H1 (cell line): ENCODE data around the gene ASIC1. TPM values are rescaled to one million over a fixed set of nuclear protein-coding genes. Genes with fewer than 3 reads are reported as not detected.

Experiments used
- CTCF ChIA-PET: fragments of 300-600 bp; sonication (Branson Sonifier 250); formaldehyde crosslinking; loops from one replicate; lab custom pipeline; 2021; ENCODE audit not compliant: partially characterized antibody; lab: Charles Lee
- POLR2A ChIA-PET: fragments of 300-600 bp; sonication (Branson Sonifier 250); formaldehyde crosslinking; loops from one replicate; lab custom pipeline; 2021; ENCODE audit warnings: inconsistent platforms; ENCODE audit not compliant: partially characterized antibody; lab: Charles Lee
- DNase-seq, 2 experiments: peaks; one replicate each; pipeline versions ENCODE4 v3.0.0 to v3.0.0-alpha.2; 2010 to 2022; ENCODE audit warnings: low spot score in 2 of 2, low read depth in 1 of 2, mixed read lengths in 1 of 2
- FAIRE-seq: peaks from 2 replicates; lab custom pipeline; 2011; peaks lifted over from hg19 to GRCh38; lab: Jason Lieb, UNC
- H2AFZ ChIP-seq: 2 replicates; pipeline ENCODE4 v1.8.1; 2012; ENCODE audit warnings: low read length, inconsistent platforms
- H2AK5ac ChIP-seq: 2 replicates; pipeline ENCODE4 v1.6.1; 2013; ENCODE audit warnings: low read depth, low read length
- H2BK120ac ChIP-seq: replicated peaks from 2 replicates; pipeline ENCODE3; 2013; ENCODE audit warnings: low read depth, low read length, inconsistent platforms
- H2BK12ac ChIP-seq: 2 replicates; pipeline ENCODE4 v1.6.1; 2013; ENCODE audit warnings: low read depth, low read length
- H2BK15ac ChIP-seq: 2 replicates; pipeline ENCODE4 v1.6.1; 2013; ENCODE audit warnings: low read length
- H2BK20ac ChIP-seq: 2 replicates; pipeline ENCODE4 v1.6.1; 2013; ENCODE audit warnings: low read length
- H2BK5ac ChIP-seq: 2 replicates; pipeline ENCODE4 v1.6.1; 2013; ENCODE audit warnings: low read depth, low read length
- H3K14ac ChIP-seq: 2 replicates; pipeline ENCODE4 v1.6.1; 2013; ENCODE audit warnings: inconsistent platforms; ENCODE audit not compliant: insufficient read length
- H3K18ac ChIP-seq: 2 replicates; pipeline ENCODE4 v1.6.1; 2013; ENCODE audit warnings: low read length; ENCODE audit errors: extremely low read depth
- H3K23ac ChIP-seq: 2 replicates; pipeline ENCODE4 v1.6.1; 2013; ENCODE audit warnings: inconsistent platforms; ENCODE audit not compliant: insufficient read length
- H3K23me2 ChIP-seq: 2 replicates; pipeline ENCODE4 v1.6.1; 2013; ENCODE audit warnings: low read depth, low read length
- H3K27ac ChIP-seq: 2 replicates; pipeline ENCODE4 v1.6.1; 2011; ENCODE audit warnings: low read depth, low read length, inconsistent platforms
- H3K27me3 ChIP-seq, 4 experiments: replicated peaks in 1 of 4; 1 replicate in 1 of 4; 2 replicates in 3 of 4; pipeline versions ENCODE4 v1.6.1 to v1.8.1; 2011 to 2013; ENCODE audit warnings: low read length in 3 of 4, mild to moderate bottlenecking in 3 of 4, inconsistent platforms in 2 of 4, mixed read lengths in 2 of 4, moderate library complexity in 1 of 4; ENCODE audit not compliant: control insufficient read depth in 3 of 4, insufficient read depth in 3 of 4; ENCODE audit errors: extremely low read depth in 1 of 4
- H3K36me3 ChIP-seq, 4 experiments: 2 replicates each; pipeline versions ENCODE4 v1.6.1 to v1.8.1; 2011 to 2013; ENCODE audit warnings: mild to moderate bottlenecking in 4 of 4, low read length in 3 of 4, moderate library complexity in 2 of 4, control low read depth in 1 of 4, inconsistent platforms in 1 of 4; ENCODE audit not compliant: insufficient read depth in 4 of 4, control insufficient read depth in 2 of 4
- H3K4ac ChIP-seq: replicated peaks from 2 replicates; pipeline ENCODE3; 2013; ENCODE audit warnings: low read length, low read depth, mixed read lengths, inconsistent platforms; ENCODE audit not compliant: insufficient read length
- H3K4me1 ChIP-seq, 4 experiments: replicated peaks in 1 of 4; 1 replicate in 1 of 4; 2 replicates in 3 of 4; pipeline versions ENCODE4 v1.6.1 to v1.8.1; 2011 to 2013; ENCODE audit warnings: low read length in 3 of 4, inconsistent platforms in 2 of 4, mixed read lengths in 1 of 4; ENCODE audit not compliant: insufficient read depth in 4 of 4, control insufficient read depth in 3 of 4
- H3K4me2 ChIP-seq, 2 experiments: 2 replicates each; pipeline versions ENCODE4 v1.6.1 to v1.8.1; 2011 to 2013; ENCODE audit warnings: low read depth in 2 of 2, low read length in 2 of 2, control low read depth in 1 of 2, inconsistent platforms in 1 of 2, mild to moderate bottlenecking in 1 of 2; ENCODE audit not compliant: insufficient read depth in 1 of 2
- H3K4me3 ChIP-seq, 4 experiments: fragments of 200-600, 300-600 bp in 1 of 4; sonication (generic), shearing (Covaris generic), sonication (Bioruptor Twin) in 1 of 4; 2 replicates each; pipeline versions ENCODE4 v1.5.1 to v1.8.1; 2011 to 2016; ENCODE audit warnings: low read length in 4 of 4, low read depth in 3 of 4, control low read depth in 2 of 4, inconsistent platforms in 2 of 4, mild to moderate bottlenecking in 2 of 4, mixed read lengths in 1 of 4, moderate library complexity in 1 of 4; ENCODE audit not compliant: insufficient read depth in 2 of 4; ENCODE audit errors: extremely low read depth in 1 of 4
- H3K56ac ChIP-seq: replicated peaks from 2 replicates; pipeline ENCODE3; 2013; ENCODE audit warnings: low read depth, mild to moderate bottlenecking, mixed read lengths, low read length, inconsistent platforms; ENCODE audit not compliant: insufficient read length
- H3K79me1 ChIP-seq: 2 replicates; pipeline ENCODE4 v1.6.1; 2013; ENCODE audit warnings: low read depth, low read length, control low read depth
- H3K79me2 ChIP-seq, 2 experiments: 2 replicates each; pipeline versions ENCODE4 v1.6.1 to v1.8.1; 2012 to 2013; ENCODE audit warnings: low read length in 2 of 2, mild to moderate bottlenecking in 2 of 2, inconsistent platforms in 1 of 2; ENCODE audit not compliant: insufficient read depth in 2 of 2, control insufficient read depth in 1 of 2
- H3K9ac ChIP-seq, 4 experiments: replicated peaks in 1 of 4; 1 replicate in 1 of 4; 2 replicates in 3 of 4; pipeline versions ENCODE4 v1.6.1 to v1.8.1; 2011 to 2013; ENCODE audit warnings: low read depth in 3 of 4, low read length in 3 of 4, control low read depth in 2 of 4, mild to moderate bottlenecking in 2 of 4, moderate library complexity in 2 of 4, inconsistent platforms in 1 of 4; ENCODE audit errors: extremely low read depth in 1 of 4
- H3K9me3 ChIP-seq, 2 experiments: 2 replicates each; pipeline versions ENCODE4 v1.6.1 to v1.8.1; 2012 to 2013; ENCODE audit warnings: mild to moderate bottlenecking in 2 of 2, moderate library complexity in 2 of 2, control low read depth in 1 of 2, inconsistent platforms in 1 of 2, low read depth in 1 of 2, low read length in 1 of 2, mixed read lengths in 1 of 2; ENCODE audit not compliant: insufficient read depth in 2 of 2
- H4K20me1 ChIP-seq, 2 experiments: replicated peaks in 1 of 2; 2 replicates each; pipeline versions ENCODE3 to v1.8.1; 2011 to 2013; ENCODE audit warnings: inconsistent platforms in 2 of 2, low read length in 2 of 2, mild to moderate bottlenecking in 1 of 2; ENCODE audit not compliant: insufficient read depth in 2 of 2, control insufficient read depth in 1 of 2
- H4K5ac ChIP-seq: 2 replicates; pipeline ENCODE4 v1.6.1; 2013; ENCODE audit warnings: low read length, low read depth, mixed read lengths, inconsistent platforms; ENCODE audit not compliant: insufficient read length
- H4K8ac ChIP-seq: 2 replicates; pipeline ENCODE4 v1.8.0; 2013; ENCODE audit warnings: mild to moderate bottlenecking, moderate library complexity, low read length, inconsistent platforms; ENCODE audit not compliant: insufficient read depth; ENCODE audit errors: extremely low read depth
- H4K91ac ChIP-seq: replicated peaks from 2 replicates; pipeline ENCODE3; 2013; ENCODE audit warnings: low read length, mixed read lengths, inconsistent platforms; ENCODE audit not compliant: insufficient read length
- GTF2F1 ChIP-seq: IDR thresholded peaks from 2 replicates; pipeline ENCODE4 v1.6.1; 2012; ENCODE audit warnings: low read depth, low read length, improper control_type of control experiment, borderline replicate concordance
- RAD21 ChIP-seq, 2 experiments: IDR thresholded peaks in 1 of 2; conservative IDR thresholded peaks in 1 of 2; 2 replicates each; pipeline ENCODE4 v1.6.1; 2011; ENCODE audit warnings: low read depth in 2 of 2, low read length in 2 of 2, improper control_type of control experiment in 1 of 2, inconsistent platforms in 1 of 2, mild to moderate bottlenecking in 1 of 2, moderate library complexity in 1 of 2
- SIX5 ChIP-seq: IDR thresholded peaks from 2 replicates; pipeline ENCODE4 v1.6.1; 2011; ENCODE audit warnings: mild to moderate bottlenecking, low read depth, low read length
- SRF ChIP-seq: IDR thresholded peaks from 2 replicates; pipeline ENCODE4 v1.6.1; 2011; ENCODE audit warnings: mild to moderate bottlenecking, low read depth, low read length, moderate library complexity
- TBP ChIP-seq: IDR thresholded peaks from 2 replicates; pipeline ENCODE4 v1.6.1; 2011; ENCODE audit warnings: low read depth, low read length, improper control_type of control experiment
- TEAD4 ChIP-seq: IDR thresholded peaks from 2 replicates; pipeline ENCODE4 v1.6.1; 2012; ENCODE audit warnings: low read depth, low read length, inconsistent platforms, mixed read lengths
- YY1 ChIP-seq: IDR thresholded peaks from 2 replicates; pipeline ENCODE4 v1.6.1; 2011; ENCODE audit warnings: low read depth, mild to moderate bottlenecking, low read length
- WGBS, 2 experiments: shearing (Covaris generic) in 1 of 2; methylation state at CpG; one replicate each; pipeline versions ENCODE4 v1.1.6 to v1.1.7; 2013 to 2015; ENCODE audit warnings: low lambda C conversion rate in 2 of 2, mixed read lengths in 2 of 2, inconsistent platforms in 1 of 2, low coverage in 1 of 2, missing lambda C conversion rate in 1 of 2; ENCODE audit not compliant: insufficient replicate concordance in 2 of 2, insufficient coverage in 1 of 2, insufficient read length in 1 of 2; ENCODE audit errors: extremely low coverage in 1 of 2, missing lambda C conversion rate in 1 of 2; 5-methylcytosine and 5-hydroxymethylcytosine counted together
- polyA plus RNA-seq, 7 experiments: library from polyadenylated mRNA; depleted of rRNA in 3 of 7; stranded (reverse) in 5 of 7; unstranded in 2 of 7; fragments of >200 nt in 5 of 7; fragments of 200-250 nt in 2 of 7; gene quantifications; 1 replicate in 5 of 7; 2 replicates in 1 of 7; 4 replicates in 1 of 7; pipeline versions ENCODE4 v1.2.1 to v1.2.3, GENCODE V29; 2011 to 2013; ENCODE audit warnings: missing spikeins in 2 of 7, mixed read lengths in 2 of 7
- total RNA-seq: library from RNA; stranded (reverse); fragmentation: NEBNext Ultra II Directional; extraction: Animal tissue kit (Norgen Biotek cat#: 25700); gene quantifications from 2 replicates; pipeline ENCODE4 v1.2.1, GENCODE V29; 2021
- TF ChIP-seq, protein P1 (sequence below): IDR thresholded peaks from 2 replicates; pipeline ENCODE4 v1.6.1; 2012; ENCODE audit warnings: inconsistent platforms

ASIC1 gene
- total and polyA plus RNA-seq, 2 of the 8 experiments (the other 6 are each of a cell fraction or from before 2014, with no cell fraction given), result 2.4 to 4.4 TPM

DNA sequence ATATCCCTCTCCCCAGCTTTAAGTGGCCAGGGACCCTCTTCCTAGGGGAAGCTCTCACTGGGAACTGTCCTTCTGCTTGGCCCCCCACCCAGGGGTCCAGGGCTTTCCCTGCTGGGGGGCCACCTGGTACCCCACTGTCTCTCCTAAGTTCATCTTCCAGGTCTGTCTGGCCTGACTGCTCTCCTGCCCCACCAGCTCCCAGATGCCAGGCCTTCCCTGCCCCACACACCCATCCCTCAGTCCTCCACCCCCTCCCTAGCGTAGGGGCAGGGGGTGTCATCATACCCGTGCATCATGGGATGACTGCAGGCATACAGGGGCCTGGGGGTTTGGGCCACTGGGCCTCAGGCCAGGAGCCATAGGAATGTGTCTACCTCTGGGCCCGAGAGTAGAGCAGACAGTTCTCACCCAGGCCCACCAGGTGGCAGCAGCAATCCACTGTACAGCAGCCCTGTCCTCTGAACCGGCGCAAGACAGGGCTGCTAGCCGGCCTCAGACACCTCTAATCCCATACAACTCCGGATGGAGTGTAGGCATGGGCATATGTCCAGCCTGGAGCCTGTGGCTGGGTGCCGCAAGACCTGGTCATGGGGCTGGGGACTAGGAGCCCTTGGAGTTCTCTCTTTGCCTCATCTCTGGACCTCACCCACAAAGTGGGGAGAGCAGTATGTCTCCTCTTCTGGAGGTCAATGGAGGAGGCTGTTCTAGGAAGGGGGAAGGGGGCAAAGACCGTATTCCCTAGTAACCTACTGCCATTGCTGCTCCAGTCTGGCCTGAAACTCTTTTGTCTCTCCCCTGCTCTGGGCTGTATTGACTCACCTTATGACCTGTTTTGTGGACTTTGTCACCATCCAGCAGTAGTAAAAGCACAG lies 17.8 kb downstream of the ASIC1 start:
- H4K20me1 ChIP-seq, result no peaks in the 10 kb centered on the region
- CTCF ChIA-PET, result interaction anchor here (0.6 to 27.3 kb wide), 27 partner anchors 9 to 442 kb away, joined by 3 to 625 read pairs (median 5); partner anchors contain the start of genes AQP6, ASIC1, CERS5 and COX14
- H3K18ac ChIP-seq, result peak overlapping the region; percentile 32; the same call in 1 of the 2 replicates
- H2BK12ac ChIP-seq, result peak overlapping the region; percentile 75; the same call in 1 of the 2 replicates
- no peak overlapping the region for H2BK15ac ChIP-seq
- POLR2A ChIA-PET, result interaction anchor here (1.1 to 3.7 kb wide), 3 partner anchors 10 to 92 kb away, joined by 3 to 30 read pairs (median 6); partner anchors contain the start of genes CERS5 and SMARCD1
- H3K79me1 ChIP-seq, result no peaks in the 10 kb centered on the region
- no peak overlapping the region for H3K4me2 ChIP-seq
- no peaks in the 10 kb centered on the region for H3K79me2 ChIP-seq
- WGBS, 2 experiments, result 22% methylated on average over 9 of the region's 9 CpGs; no CpG with 5 or more reads in 1 of the 2 experiments
- no peak overlapping the region for H3K14ac ChIP-seq
- peaks cover 0 to 4% (median under 1%) of the 10 kb centered on the region in 4 experiments; a peak in 2 of 7 replicates for H3K27me3 ChIP-seq
- H2BK5ac ChIP-seq, result peak overlapping the region; percentile 44; the same call in 1 of the 2 replicates
- H4K5ac ChIP-seq, result no peak overlapping the region
- no peak overlapping the region for H3K4me3 ChIP-seq
- H2BK120ac ChIP-seq, result no peak overlapping the region
- H3K9ac ChIP-seq, result no peak overlapping the region
- H4K91ac ChIP-seq, result no peak overlapping the region
- peaks cover 0 to 6% (median 3%) of the 10 kb centered on the region in 4 experiments; a peak in 5 of 7 replicates for H3K4me1 ChIP-seq
- H3K36me3 ChIP-seq, result no peaks in the 10 kb centered on the region
- H3K23ac ChIP-seq, result no peak overlapping the region
- H3K27ac ChIP-seq, result no peak overlapping the region
- FAIRE-seq, result peak; percentile 60
- H3K23me2 ChIP-seq, result no peaks in the 10 kb centered on the region; the same call in 1 of the 2 replicates
- H2BK20ac ChIP-seq, result no peak overlapping the region
- no peak overlapping the region for H3K4ac ChIP-seq
- peak overlapping the region; percentile 79; the same call in 1 of the 2 replicates for H2AFZ ChIP-seq
- no peak overlapping the region for H3K56ac ChIP-seq
- DNase-seq, result peak in 1 of 2 experiments; percentile 93
- H3K9me3 ChIP-seq, result no peaks in the 10 kb centered on the region
- no peak overlapping the region; the same call in 1 of the 2 replicates for H4K8ac ChIP-seq
- no peak overlapping the region for H2AK5ac ChIP-seq
- 0 out of 2 replicates have a peak, but pooled peaks have one; percentile 20 for TF ChIP-seq GTF2F1
- TF ChIP-seq SIX5, result no peak
- TF ChIP-seq TBP, result peak; percentile 34; the same call in 1 of the 2 replicates
- peak; percentile 96 to 97 for TF ChIP-seq RAD21 (IDR thresholded peaks at IDR 0.05 in 1 of 2, conservative IDR thresholded peaks at IDR 0.05 in 1 of 2; ENCODE audit: low read depth in 2 of 2, low read length in 2 of 2)
- TF ChIP-seq, protein P1, sequence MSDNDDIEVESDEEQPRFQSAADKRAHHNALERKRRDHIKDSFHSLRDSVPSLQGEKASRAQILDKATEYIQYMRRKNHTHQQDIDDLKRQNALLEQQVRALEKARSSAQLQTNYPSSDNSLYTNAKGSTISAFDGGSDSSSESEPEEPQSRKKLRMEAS, result no peak; the same call in 1 of the 2 replicates
- TF ChIP-seq SRF, result no peak
- TF ChIP-seq TEAD4, result peak; percentile 71; the same call in 1 of the 2 replicates
- 0 out of 2 replicates have a peak, but pooled peaks have one; percentile 42 for TF ChIP-seq YY1
